Endothelial cell of umbilical vein (primary cell): ENCODE results near the gene NATD1. TPM values are rescaled to one million over a fixed set of nuclear protein-coding genes. Genes with fewer than 3 reads are reported as not detected.

Experiments used
- BruUV-seq: library from RNA; stranded (reverse); fragments of 400-500 nt; replicated peaks from 2 replicates; lab custom pipeline; 2021; lab: Mats Ljungman, UMichigan
- CTCF ChIA-PET: fragments of 300-600, 350-600 bp; sonication (Branson Sonifier 250); formaldehyde crosslinking; loops from one replicate; lab custom pipeline; 2021; ENCODE audit warnings: antibody characterized with exemption, inconsistent platforms; lab: Charles Lee
- POLR2A ChIA-PET: fragments of 300-600, 350-600 bp; sonication (Branson Sonifier 250); formaldehyde crosslinking; loops from one replicate; lab custom pipeline; 2021; ENCODE audit warnings: antibody characterized with exemption, inconsistent platforms; lab: Charles Lee
- DNase-seq: peaks from one replicate; pipeline ENCODE4 v3.0.0-alpha.2; 2011; ENCODE audit warnings: low read depth, low spot score
- FAIRE-seq: peaks from 2 replicates; lab custom pipeline; 2011; peaks lifted over from hg19 to GRCh38; lab: Jason Lieb, UNC
- H2AFZ ChIP-seq: 2 replicates; pipeline ENCODE4 v1.6.0; 2012; ENCODE audit warnings: low read depth, low read length, control low read depth, inconsistent platforms
- H3K27ac ChIP-seq: 2 replicates; pipeline ENCODE4 v1.5.1; 2011; ENCODE audit warnings: low read depth, mild to moderate bottlenecking, control low read depth, low read length, moderate library complexity; ENCODE audit not compliant: insufficient read depth
- H3K27me3 ChIP-seq, 2 experiments: 2 replicates each; pipeline versions ENCODE4 v1.6.0 to v1.6.1; 2011; ENCODE audit warnings: low read length in 2 of 2, mixed read lengths in 1 of 2; ENCODE audit not compliant: control insufficient read depth in 2 of 2, insufficient read depth in 2 of 2
- H3K36me3 ChIP-seq, 2 experiments: 2 replicates in 1 of 2; 3 replicates in 1 of 2; pipeline ENCODE4 v1.5.1; 2011; ENCODE audit warnings: low read length in 2 of 2, mild to moderate bottlenecking in 1 of 2, moderate library complexity in 1 of 2; ENCODE audit not compliant: control insufficient read depth in 2 of 2, insufficient read depth in 2 of 2; ENCODE audit errors: extremely low read depth in 1 of 2
- H3K4me1 ChIP-seq: 3 replicates; pipeline ENCODE4 v1.5.1; 2011; ENCODE audit warnings: mild to moderate bottlenecking, low read length; ENCODE audit not compliant: control insufficient read depth, insufficient read depth; ENCODE audit errors: extremely low read depth
- H3K4me2 ChIP-seq: 2 replicates; pipeline ENCODE4 v1.6.1; 2011; ENCODE audit warnings: low read length, control low read depth, mixed read lengths; ENCODE audit not compliant: insufficient read depth
- H3K4me3 ChIP-seq, 3 experiments: fragments of 200-600 bp in 1 of 3; sonication (generic), shearing (Covaris generic) in 1 of 3; replicated peaks in 1 of 3; 2 replicates each; pipeline ENCODE4 v1.5.1; 2011 to 2016; ENCODE audit warnings: control low read depth in 3 of 3, low read length in 3 of 3, mild to moderate bottlenecking in 2 of 3, inconsistent platforms in 1 of 3, low read depth in 1 of 3, moderate library complexity in 1 of 3; ENCODE audit not compliant: insufficient read depth in 1 of 3
- H3K79me2 ChIP-seq: 2 replicates; pipeline ENCODE4 v1.6.0; 2012; ENCODE audit warnings: low read length, inconsistent platforms; ENCODE audit not compliant: control insufficient read depth, insufficient read depth
- H3K9ac ChIP-seq: replicated peaks from 2 replicates; pipeline ENCODE3; 2011; ENCODE audit warnings: low read length, control low read depth; ENCODE audit not compliant: insufficient read depth; ENCODE audit errors: extremely low read depth
- H3K9me1 ChIP-seq: replicated peaks from 3 replicates; pipeline ENCODE4 v1.6.0; 2011; ENCODE audit warnings: mild to moderate bottlenecking, low read length; ENCODE audit not compliant: control insufficient read depth, insufficient read depth; ENCODE audit errors: extremely low read depth
- H3K9me3 ChIP-seq: replicated peaks from 2 replicates; pipeline ENCODE4 v1.5.1; 2012; ENCODE audit warnings: low read length, inconsistent platforms; ENCODE audit not compliant: control insufficient read depth, insufficient read depth
- H4K20me1 ChIP-seq: replicated peaks from 2 replicates; pipeline ENCODE3; 2011; ENCODE audit warnings: mild to moderate bottlenecking, low read length; ENCODE audit not compliant: control insufficient read depth, insufficient read depth; ENCODE audit errors: extremely low read depth
- CTCF ChIP-seq, 2 donors: IDR thresholded peaks; 1 replicate in 1 of 2; 2 replicates in 1 of 2; pipeline ENCODE4 v1.5.1; 2011; ENCODE audit warnings: low read length in 2 of 2, mild to moderate bottlenecking in 2 of 2, moderate library complexity in 2 of 2, control low read depth in 1 of 2, inconsistent platforms in 1 of 2, low read depth in 1 of 2; ENCODE audit not compliant: insufficient read depth in 1 of 2; ENCODE audit errors: extremely low read depth in 1 of 2
- EZH2 ChIP-seq: IDR thresholded peaks from 2 replicates; pipeline ENCODE4 v1.6.1; 2012; ENCODE audit warnings: borderline replicate concordance, low read depth, mild to moderate bottlenecking, moderate library complexity, low read length, inconsistent platforms; ENCODE audit not compliant: severe bottlenecking
- FOS ChIP-seq: IDR thresholded peaks from 2 replicates; pipeline ENCODE4 v1.6.1; 2011; ENCODE audit warnings: mild to moderate bottlenecking, low read length, moderate library complexity, borderline replicate concordance; ENCODE audit not compliant: insufficient read depth
- GATA2 ChIP-seq: IDR thresholded peaks from 2 replicates; pipeline ENCODE4 v1.7.0; 2011; ENCODE audit warnings: low read depth, mild to moderate bottlenecking, moderate library complexity, mixed read lengths, low read length; ENCODE audit not compliant: insufficient read length, insufficient read depth
- JUN ChIP-seq: IDR thresholded peaks from 2 replicates; pipeline ENCODE4 v1.6.1; 2011; ENCODE audit warnings: borderline replicate concordance, low read depth; ENCODE audit not compliant: insufficient read length, insufficient read depth
- MAX ChIP-seq: IDR thresholded peaks from 2 replicates; pipeline ENCODE4 v1.6.1; 2011; ENCODE audit not compliant: insufficient read depth, insufficient read length
- MYC ChIP-seq: IDR thresholded peaks from one replicate; pipeline ENCODE4 v1.6.1; 2011; ENCODE audit warnings: mild to moderate bottlenecking, low read depth, low read length
- POLR2A ChIP-seq: IDR thresholded peaks from 2 replicates; pipeline ENCODE4 v1.6.1; 2012; ENCODE audit warnings: low read depth, mild to moderate bottlenecking, control low read depth, low read length
- POLR2AphosphoS5 ChIP-seq: IDR thresholded peaks from 2 replicates; pipeline ENCODE4 v1.6.1; 2012; ENCODE audit warnings: low read depth, mild to moderate bottlenecking, control low read depth, low read length, moderate library complexity; ENCODE audit not compliant: insufficient read depth
- dilution Hi-C: fragments of 300-500 bp; cut with MboI; formaldehyde crosslinking; loops from one replicate; pipeline ENCODE4 v1.15.0; 2019; ENCODE audit warnings: low sequenced_read_pairs; ENCODE audit not compliant: extremely low pct_ligation_motif_present
- intact Hi-C: fragments of 100-400 bp; cut with micrococcal nuclease; formaldehyde crosslinking; loops from one replicate; pipeline ENCODE4 v1.10.0; 2022
- polyA plus RNA-seq, 4 experiments: library from polyadenylated mRNA; depleted of rRNA in 3 of 4; stranded (reverse) in 3 of 4; unstranded in 1 of 4; fragments of >200 nt; gene quantifications; 2 replicates each; pipeline versions ENCODE4 v1.2.1 to v1.2.3, GENCODE V29; 2011 to 2012; ENCODE audit warnings: missing spikeins in 1 of 4
- total RNA-seq: library from RNA; stranded (reverse); gene quantifications from 2 replicates; pipeline ENCODE4 v1.2.3, GENCODE V29; 2021

Gene NATD1
- total and polyA plus RNA-seq, 2 donors (not counting 3 experiments of a cell fraction or from before 2014, with no cell fraction given): 7.0 to 7.2 TPM

GRCh38 chr17:21232033-21232749 is 21.0 kb downstream of the NATD1 start:
- no peak overlapping the region for H2AFZ ChIP-seq
- TF ChIP-seq MYC: no peak
- no peak for TF ChIP-seq POLR2A
- no peak for TF ChIP-seq FOS
- TF ChIP-seq JUN: no peak
- no peak for TF ChIP-seq MAX
- TF ChIP-seq POLR2AphosphoS5: no peak
- no peak for TF ChIP-seq EZH2
- no peak for TF ChIP-seq GATA2
- TF ChIP-seq CTCF (IDR thresholded peaks at IDR 0.05; ENCODE audit: extremely low read depth in 1 of 2, insufficient read depth in 1 of 2, low read depth in 1 of 2, low read length in 2 of 2): no peak
- ChIA-PET POLR2A (no interaction called here), CTCF (interaction anchor here (1.7 kb wide), 1 partner anchor 103 kb away, joined by 8 read pairs; no protein-coding TSS in a partner anchor)
- H3K4me2 ChIP-seq: no peak overlapping the region
- no peak for DNase-seq
- intact Hi-C loops (no loop called here), dilution Hi-C loops (no loop called here)
- no peak overlapping the region for H3K4me3 ChIP-seq
- H3K4me1 ChIP-seq: no peaks in the 10 kb centered on the region
- H3K9ac ChIP-seq: no peak overlapping the region
- no TSS peak for BruUV-seq
- H3K27me3 ChIP-seq: no peaks in the 10 kb centered on the region
- no peaks in the 10 kb centered on the region for H3K79me2 ChIP-seq
- no peak overlapping the region for H3K27ac ChIP-seq
- H3K9me3 ChIP-seq: no peaks in the 10 kb centered on the region
- H4K20me1 ChIP-seq: no peaks in the 10 kb centered on the region
- H3K9me1 ChIP-seq: no peaks in the 10 kb centered on the region
- no peak for FAIRE-seq
- no peaks in the 10 kb centered on the region for H3K36me3 ChIP-seq
